ENCODE results near the gene DPH1. TPM values are rescaled to one million over a fixed set of nuclear protein-coding genes. Genes with fewer than 3 reads are reported as not detected.

The DPH1 gene
- total and polyA plus RNA-seq, 4 donors, result 9.8 to 24.6 (median 19.4) TPM

GRCh38 chr17:2025220-2025621 lies 4.7 kb upstream of the DPH1 start, which contains the start of gene RTN4RL1 (continued):
- TF ChIP-seq, protein P1, sequence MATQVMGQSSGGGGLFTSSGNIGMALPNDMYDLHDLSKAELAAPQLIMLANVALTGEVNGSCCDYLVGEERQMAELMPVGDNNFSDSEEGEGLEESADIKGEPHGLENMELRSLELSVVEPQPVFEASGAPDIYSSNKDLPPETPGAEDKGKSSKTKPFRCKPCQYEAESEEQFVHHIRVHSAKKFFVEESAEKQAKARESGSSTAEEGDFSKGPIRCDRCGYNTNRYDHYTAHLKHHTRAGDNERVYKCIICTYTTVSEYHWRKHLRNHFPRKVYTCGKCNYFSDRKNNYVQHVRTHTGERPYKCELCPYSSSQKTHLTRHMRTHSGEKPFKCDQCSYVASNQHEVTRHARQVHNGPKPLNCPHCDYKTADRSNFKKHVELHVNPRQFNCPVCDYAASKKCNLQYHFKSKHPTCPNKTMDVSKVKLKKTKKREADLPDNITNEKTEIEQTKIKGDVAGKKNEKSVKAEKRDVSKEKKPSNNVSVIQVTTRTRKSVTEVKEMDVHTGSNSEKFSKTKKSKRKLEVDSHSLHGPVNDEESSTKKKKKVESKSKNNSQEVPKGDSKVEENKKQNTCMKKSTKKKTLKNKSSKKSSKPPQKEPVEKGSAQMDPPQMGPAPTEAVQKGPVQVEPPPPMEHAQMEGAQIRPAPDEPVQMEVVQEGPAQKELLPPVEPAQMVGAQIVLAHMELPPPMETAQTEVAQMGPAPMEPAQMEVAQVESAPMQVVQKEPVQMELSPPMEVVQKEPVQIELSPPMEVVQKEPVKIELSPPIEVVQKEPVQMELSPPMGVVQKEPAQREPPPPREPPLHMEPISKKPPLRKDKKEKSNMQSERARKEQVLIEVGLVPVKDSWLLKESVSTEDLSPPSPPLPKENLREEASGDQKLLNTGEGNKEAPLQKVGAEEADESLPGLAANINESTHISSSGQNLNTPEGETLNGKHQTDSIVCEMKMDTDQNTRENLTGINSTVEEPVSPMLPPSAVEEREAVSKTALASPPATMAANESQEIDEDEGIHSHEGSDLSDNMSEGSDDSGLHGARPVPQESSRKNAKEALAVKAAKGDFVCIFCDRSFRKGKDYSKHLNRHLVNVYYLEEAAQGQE (IDR thresholded peaks at IDR 0.05), result peak; percentile 32
- no peak for TF ChIP-seq SP1 (IDR thresholded peaks at IDR 0.05)
- TF ChIP-seq FOXA2 (IDR thresholded peaks at IDR 0.05), result no peak

- peak; percentile 68 for DNase-seq (ENCODE audit: low spot score)
- H3K4me1 ChIP-seq (ENCODE audit: control insufficient read depth in 4 of 4, insufficient read depth in 4 of 4, low read length in 3 of 4), result peaks cover 4 to 43% (median 26%) of the 10 kb centered on the region in 4 donors
- H3K36me3 ChIP-seq (ENCODE audit: control insufficient read depth in 4 of 4, insufficient read depth in 3 of 4, low read depth in 1 of 4, low read length in 3 of 4), result no peaks in the 10 kb centered on the region
- H3K27ac ChIP-seq (ENCODE audit: low read depth in 1 of 2, low read length in 2 of 2), result peak overlapping the region in 1 of 2 donors; percentile 51
- H3K9me3 ChIP-seq (ENCODE audit: control insufficient read depth in 4 of 4, low read length in 3 of 4), result no peaks in the 10 kb centered on the region
- no peak overlapping the region for H3K9ac ChIP-seq (ENCODE audit: low read depth in 1 of 2, low read length in 2 of 2)
- no peaks in the 10 kb centered on the region for H3K27me3 ChIP-seq (ENCODE audit: control insufficient read depth in 4 of 4, insufficient read depth in 4 of 4, low read length in 3 of 4)
- 1% methylated on average over 55 of the region's 55 CpGs for WGBS
- peak; percentile 91 to 92 for TF ChIP-seq RAD21 (IDR thresholded peaks at IDR 0.05)
- no peak for TF ChIP-seq HNF4G (IDR thresholded peaks at IDR 0.05)
- no peak for TF ChIP-seq TAF1 (conservative IDR thresholded peaks at IDR 0.05)
- TF ChIP-seq NR2F2 (IDR thresholded peaks at IDR 0.05), result peak; percentile 12
- peak in 1 of 2 donors; percentile 27 for TF ChIP-seq RXRA (IDR thresholded peaks at IDR 0.05)
- peak; percentile 37 for TF ChIP-seq YY1 (IDR thresholded peaks at IDR 0.05)
- TF ChIP-seq, protein P1 (IDR thresholded peaks at IDR 0.05), result no peak
- peak; percentile 75 for TF ChIP-seq CTCF (IDR thresholded peaks at IDR 0.05; ENCODE audit: low read depth, low read length, missing input control)
- TF ChIP-seq FOXA1 (IDR thresholded peaks at IDR 0.05), result no peak
- peak overlapping the region; percentile 11 to 77 (median 73) for H3K4me3 ChIP-seq (ENCODE audit: low read depth in 1 of 3, low read length in 3 of 3)
Measured at GRCh38 chr17:2025622-2026309, 4.2 kb upstream of the DPH1 start.

Data from liver (tissue), 9 donors.